Measurements from ENCODE around the gene RNF213. TPM values are rescaled to one million over a fixed set of nuclear protein-coding genes. Genes with fewer than 3 reads are reported as not detected.

The RNF213 gene
- total RNA-seq, 4 donors from 2014 or later: 90.5 to 186 (median 142) TPM

DNA sequence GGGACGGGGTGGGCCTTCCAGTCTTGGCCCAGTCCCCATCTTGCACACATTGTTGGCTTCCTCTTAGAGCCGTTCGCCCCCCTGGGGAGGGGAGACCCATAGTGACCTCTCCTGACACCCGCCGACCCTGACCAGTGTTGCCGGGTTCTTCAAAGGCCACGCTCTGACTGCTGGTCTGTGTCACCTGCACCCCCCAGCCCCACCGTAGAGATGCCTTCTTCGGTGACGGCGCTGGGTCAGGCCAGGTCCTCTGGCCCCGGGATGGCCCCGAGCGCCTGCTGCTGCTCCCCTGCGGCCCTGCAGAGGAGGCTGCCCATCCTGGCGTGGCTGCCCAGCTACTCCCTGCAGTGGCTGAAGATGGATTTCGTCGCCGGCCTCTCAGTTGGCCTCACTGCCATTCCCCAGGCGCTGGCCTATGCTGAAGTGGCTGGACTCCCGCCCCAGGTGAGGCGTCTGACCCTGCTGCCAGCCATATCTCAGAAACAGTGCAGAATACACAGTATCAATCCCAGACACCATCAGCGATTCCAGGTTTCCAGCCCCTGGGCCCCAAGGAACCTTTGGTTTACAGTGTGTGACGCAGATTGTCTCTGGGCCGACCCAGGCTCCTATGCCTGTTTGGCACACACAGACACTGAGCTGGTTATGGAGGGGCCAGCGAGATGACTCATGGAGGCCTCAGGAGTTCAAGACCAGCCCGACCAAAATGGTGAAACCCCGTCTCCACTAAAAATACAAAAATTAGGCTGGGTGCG lies 39.1 kb upstream of the RNF213 start:
- Histone ChIP-seq H3K27ac (peak overlapping the region; percentile 84 to 86), H3K27me3 (no peaks in the 10 kb centered on the region), H3K9me3 (no peaks in the 10 kb centered on the region), H3K4me3 (peak overlapping the region; percentile 83 to 99), H3K4me1 (peaks cover 0 to 6% of the 10 kb centered on the region in 2 donors), H3K36me3 (no peaks in the 10 kb centered on the region)
- intact Hi-C loops (cut with DNase I; ENCODE audit: low total_unique reads): no loop called here
- no peak for DNase-seq
- TF ChIP-seq, protein P1, sequence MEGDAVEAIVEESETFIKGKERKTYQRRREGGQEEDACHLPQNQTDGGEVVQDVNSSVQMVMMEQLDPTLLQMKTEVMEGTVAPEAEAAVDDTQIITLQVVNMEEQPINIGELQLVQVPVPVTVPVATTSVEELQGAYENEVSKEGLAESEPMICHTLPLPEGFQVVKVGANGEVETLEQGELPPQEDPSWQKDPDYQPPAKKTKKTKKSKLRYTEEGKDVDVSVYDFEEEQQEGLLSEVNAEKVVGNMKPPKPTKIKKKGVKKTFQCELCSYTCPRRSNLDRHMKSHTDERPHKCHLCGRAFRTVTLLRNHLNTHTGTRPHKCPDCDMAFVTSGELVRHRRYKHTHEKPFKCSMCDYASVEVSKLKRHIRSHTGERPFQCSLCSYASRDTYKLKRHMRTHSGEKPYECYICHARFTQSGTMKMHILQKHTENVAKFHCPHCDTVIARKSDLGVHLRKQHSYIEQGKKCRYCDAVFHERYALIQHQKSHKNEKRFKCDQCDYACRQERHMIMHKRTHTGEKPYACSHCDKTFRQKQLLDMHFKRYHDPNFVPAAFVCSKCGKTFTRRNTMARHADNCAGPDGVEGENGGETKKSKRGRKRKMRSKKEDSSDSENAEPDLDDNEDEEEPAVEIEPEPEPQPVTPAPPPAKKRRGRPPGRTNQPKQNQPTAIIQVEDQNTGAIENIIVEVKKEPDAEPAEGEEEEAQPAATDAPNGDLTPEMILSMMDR (IDR thresholded peaks at IDR 0.05): no peak
- no peak for TF ChIP-seq POLR2A (IDR thresholded peaks at IDR 0.05)

DNA sequence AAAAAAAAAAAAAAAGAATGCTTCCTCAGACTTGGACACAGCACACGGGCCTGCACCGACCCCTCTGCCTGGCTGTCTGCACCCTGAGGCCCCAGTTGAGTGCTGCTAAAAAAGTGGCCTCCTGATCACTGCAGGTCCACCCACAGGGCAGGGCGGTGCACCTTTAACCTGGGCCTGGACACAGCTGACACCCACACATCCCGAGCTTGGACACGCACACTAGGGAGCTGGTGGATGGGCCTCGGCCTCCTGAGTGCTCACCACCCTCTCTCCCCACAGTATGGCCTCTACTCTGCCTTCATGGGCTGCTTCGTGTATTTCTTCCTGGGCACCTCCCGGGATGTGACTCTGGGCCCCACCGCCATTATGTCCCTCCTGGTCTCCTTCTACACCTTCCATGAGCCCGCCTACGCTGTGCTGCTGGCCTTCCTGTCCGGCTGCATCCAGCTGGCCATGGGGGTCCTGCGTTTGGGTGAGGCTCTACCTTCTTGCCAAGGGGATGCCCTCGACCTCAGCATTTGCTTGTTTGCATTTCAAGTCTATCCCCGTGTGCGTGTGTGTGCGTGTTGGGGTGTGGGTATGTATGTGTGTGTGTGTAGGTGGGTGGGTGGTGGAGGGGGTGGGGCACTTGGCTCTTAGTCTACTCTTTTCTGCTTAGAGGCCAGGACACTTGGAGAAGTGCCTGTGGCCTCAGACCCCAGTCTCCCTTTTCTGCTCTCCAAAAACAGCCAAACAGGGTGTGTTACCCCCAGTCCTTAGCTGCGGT lies 38.1 kb upstream of the RNF213 start:
- Histone ChIP-seq H3K27me3 (no peaks in the 10 kb centered on the region), H3K4me3 (no peak overlapping the region), H3K27ac (no peak overlapping the region), H3K4me1 (peaks cover 0 to 6% of the 10 kb centered on the region in 2 donors), H3K36me3 (no peaks in the 10 kb centered on the region), H3K9me3 (no peaks in the 10 kb centered on the region)
- TF ChIP-seq, protein P1 (IDR thresholded peaks at IDR 0.05): no peak
- no peak for TF ChIP-seq POLR2A (IDR thresholded peaks at IDR 0.05)
- intact Hi-C loops (cut with DNase I; ENCODE audit: low total_unique reads): no loop called here
- DNase-seq: no peak

DNA sequence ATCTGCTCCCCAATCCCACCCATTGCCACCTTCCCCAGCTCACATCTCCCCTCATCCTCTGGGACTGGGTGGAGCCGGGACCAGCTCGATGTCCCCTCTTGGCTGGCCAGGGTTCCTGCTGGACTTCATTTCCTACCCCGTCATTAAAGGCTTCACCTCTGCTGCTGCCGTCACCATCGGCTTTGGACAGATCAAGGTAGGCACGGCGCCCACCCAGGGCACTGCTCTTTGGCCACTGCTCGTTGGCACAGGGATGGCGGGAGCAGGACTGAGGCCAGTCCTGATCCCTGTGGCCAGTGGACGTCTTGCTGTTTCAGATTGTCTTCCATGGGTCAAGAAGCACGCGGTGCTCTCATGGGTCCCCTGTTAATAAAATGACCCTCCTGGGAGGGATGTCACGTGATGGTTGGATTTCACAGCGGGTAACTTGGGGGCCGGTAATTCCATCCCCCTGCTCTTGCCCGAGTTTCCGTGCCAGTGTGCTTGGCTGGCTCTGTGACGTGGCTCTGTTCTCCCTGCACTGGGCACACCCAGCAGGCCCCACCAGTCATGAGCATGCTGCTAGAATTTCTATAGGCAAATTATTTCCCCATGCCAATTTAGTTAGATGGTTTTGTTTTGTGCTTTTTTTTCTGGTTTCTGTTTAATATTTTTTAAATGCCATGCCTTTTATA lies 37.4 kb upstream of the RNF213 start:
- no peaks in the 10 kb centered on the region for H3K27me3 ChIP-seq
- intact Hi-C loops (cut with DNase I; ENCODE audit: low total_unique reads): no loop called here
- H3K4me3 ChIP-seq: no peak overlapping the region
- H3K27ac ChIP-seq: no peak overlapping the region
- peaks cover 0 to 6% of the 10 kb centered on the region in 2 donors for H3K4me1 ChIP-seq
- no peaks in the 10 kb centered on the region for H3K36me3 ChIP-seq
- DNase-seq: no peak
- TF ChIP-seq, protein P1 (IDR thresholded peaks at IDR 0.05): no peak
- TF ChIP-seq POLR2A (IDR thresholded peaks at IDR 0.05): no peak
- H3K9me3 ChIP-seq: no peaks in the 10 kb centered on the region

DNA sequence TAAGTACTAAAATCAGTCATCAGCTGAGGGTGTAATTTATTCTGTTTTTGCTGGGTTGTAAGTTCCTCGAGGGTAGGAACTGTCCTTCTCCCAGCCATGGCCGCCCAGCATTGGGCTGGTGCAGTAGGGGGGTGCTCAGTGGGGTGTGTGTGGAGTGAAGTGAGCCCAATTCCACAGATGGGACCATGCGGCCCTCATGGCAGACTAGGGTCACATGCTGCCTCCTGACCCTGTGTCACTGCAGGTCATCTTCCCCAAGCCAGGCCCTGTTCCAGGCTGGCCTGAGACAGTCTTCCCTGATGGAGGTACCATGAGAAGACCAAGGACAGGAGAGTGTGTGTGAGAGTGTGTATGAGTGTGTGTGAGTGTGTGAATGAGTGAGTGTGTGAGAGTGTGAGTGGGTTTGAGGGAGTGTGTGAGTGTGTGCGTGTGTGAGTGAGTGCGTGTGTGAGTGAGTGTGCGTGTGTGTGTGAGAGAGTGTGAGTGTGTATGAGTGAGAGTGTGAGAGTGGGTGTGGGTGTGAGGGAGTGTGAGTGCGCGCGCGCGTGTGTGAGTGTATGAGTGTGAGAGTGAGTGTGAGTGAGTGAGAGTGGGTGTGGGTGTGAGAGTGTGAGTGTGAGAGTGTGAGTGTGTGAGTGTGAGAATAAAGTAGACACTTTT lies 36.7 kb upstream of the RNF213 start:
- Histone ChIP-seq H3K27ac (no peak overlapping the region), H3K36me3 (no peaks in the 10 kb centered on the region), H3K9me3 (no peaks in the 10 kb centered on the region), H3K4me3 (no peak overlapping the region), H3K27me3 (no peaks in the 10 kb centered on the region), H3K4me1 (peaks cover 0 to 6% of the 10 kb centered on the region in 2 donors)
- TF ChIP-seq, protein P1 (IDR thresholded peaks at IDR 0.05): no peak
- TF ChIP-seq POLR2A (IDR thresholded peaks at IDR 0.05): no peak
- no peak for DNase-seq
- intact Hi-C loops (cut with DNase I; ENCODE audit: low total_unique reads): no loop called here
